H9 (cell line): ENCODE measurements around the gene HTR7. TPM values are rescaled to one million over a fixed set of nuclear protein-coding genes. Genes with fewer than 3 reads are reported as not detected.

Source experiments
- DNase-seq: peaks from one replicate; pipeline ENCODE4 v3.0.0-alpha.2; 2017
- H2AFZ ChIP-seq: one replicate; pipeline ENCODE4 v1.6.1; 2013; ENCODE audit warnings: mild to moderate bottlenecking, low read length, control low read depth, moderate library complexity
- H2AK5ac ChIP-seq: 2 replicates; pipeline ENCODE4 v1.6.1; 2013; ENCODE audit warnings: low read length, control low read depth, mixed read lengths; ENCODE audit not compliant: insufficient read length
- H2BK120ac ChIP-seq: one replicate; pipeline ENCODE4 v1.6.1; 2013; ENCODE audit warnings: low read depth, mild to moderate bottlenecking, low read length, control low read depth, inconsistent platforms; ENCODE audit not compliant: poor library complexity, severe bottlenecking
- H2BK12ac ChIP-seq: 2 replicates; pipeline ENCODE4 v1.6.1; 2013; ENCODE audit warnings: low read length, control low read depth, mixed read lengths, low read depth; ENCODE audit not compliant: insufficient read length
- H2BK15ac ChIP-seq: 2 replicates; pipeline ENCODE4 v1.6.1; 2013; ENCODE audit warnings: low read depth, low read length, control low read depth
- H2BK20ac ChIP-seq: one replicate; pipeline ENCODE4 v1.6.1; 2013; ENCODE audit warnings: low read depth, mild to moderate bottlenecking, low read length, control low read depth, inconsistent platforms; ENCODE audit not compliant: poor library complexity, severe bottlenecking
- H2BK5ac ChIP-seq: 2 replicates; pipeline ENCODE4 v1.6.1; 2013; ENCODE audit warnings: low read length, control low read depth, mixed read lengths; ENCODE audit not compliant: insufficient read length
- H3K14ac ChIP-seq: 2 replicates; pipeline ENCODE4 v1.6.1; 2013; ENCODE audit warnings: low read length, control low read depth; ENCODE audit not compliant: insufficient read depth
- H3K18ac ChIP-seq: 2 replicates; pipeline ENCODE4 v1.6.1; 2013; ENCODE audit warnings: low read depth, mild to moderate bottlenecking, mixed read lengths, low read length, control low read depth; ENCODE audit not compliant: insufficient read length
- H3K23ac ChIP-seq: 2 replicates; pipeline ENCODE4 v1.6.1; 2013; ENCODE audit warnings: low read length, control low read depth, mixed read lengths, low read depth; ENCODE audit not compliant: insufficient read length
- H3K23me2 ChIP-seq: 2 replicates; pipeline ENCODE4 v1.6.1; 2013; ENCODE audit warnings: low read depth, mild to moderate bottlenecking, mixed read lengths, low read length, control low read depth; ENCODE audit not compliant: insufficient read length, poor library complexity, severe bottlenecking
- H3K27ac ChIP-seq: 2 replicates; pipeline ENCODE4 v1.5.1; 2013; ENCODE audit warnings: low read length, control low read depth, mixed read lengths, low read depth; ENCODE audit not compliant: insufficient read length
- H3K27me3 ChIP-seq: 2 replicates; pipeline ENCODE4 v1.6.1; 2013; ENCODE audit warnings: low read length, control low read depth, inconsistent platforms; ENCODE audit not compliant: insufficient read depth
- H3K4ac ChIP-seq: 2 replicates; pipeline ENCODE4 v1.6.1; 2013; ENCODE audit warnings: low read depth, mild to moderate bottlenecking, control low read depth, inconsistent platforms, low read length, moderate library complexity
- H3K4me1 ChIP-seq: 2 replicates; pipeline ENCODE4 v1.6.1; 2013; ENCODE audit warnings: low read length, control low read depth, inconsistent platforms; ENCODE audit not compliant: insufficient read depth
- H3K4me2 ChIP-seq: 2 replicates; pipeline ENCODE4 v1.6.1; 2013; ENCODE audit warnings: low read length, control low read depth, mixed read lengths; ENCODE audit not compliant: insufficient read length, insufficient read depth
- H3K56ac ChIP-seq: 2 replicates; pipeline ENCODE4 v1.6.1; 2013; ENCODE audit warnings: low read depth, mild to moderate bottlenecking, mixed read lengths, low read length, control low read depth; ENCODE audit not compliant: insufficient read length
- H3K79me1 ChIP-seq: 2 replicates; pipeline ENCODE4 v1.6.1; 2013; ENCODE audit warnings: low read depth, mild to moderate bottlenecking, moderate library complexity, low read length, control low read depth, inconsistent platforms; ENCODE audit not compliant: insufficient read depth, poor library complexity, severe bottlenecking
- H3K79me2 ChIP-seq: 2 replicates; pipeline ENCODE4 v1.6.1; 2013; ENCODE audit warnings: low read length, control low read depth, inconsistent platforms; ENCODE audit not compliant: insufficient read depth
- H3K9ac ChIP-seq: 2 replicates; pipeline ENCODE4 v1.6.1; 2013; ENCODE audit warnings: low read length, control low read depth, mixed read lengths; ENCODE audit not compliant: insufficient read length; ENCODE audit errors: extremely low read depth
- H3K9me3 ChIP-seq: one replicate; pipeline ENCODE4 v1.6.1; 2013; ENCODE audit warnings: low read depth, low read length, inconsistent platforms; ENCODE audit not compliant: control insufficient read depth
- H3T11ph ChIP-seq: one replicate; pipeline ENCODE4 v1.6.1; 2013; ENCODE audit warnings: mild to moderate bottlenecking, low read length, control low read depth, inconsistent platforms
- H4K20me1 ChIP-seq: one replicate; pipeline ENCODE4 v1.6.1; 2013; ENCODE audit not compliant: control insufficient read depth, insufficient read length, insufficient read depth
- H4K5ac ChIP-seq: 2 replicates; pipeline ENCODE4 v1.6.1; 2013; ENCODE audit warnings: low read depth, mild to moderate bottlenecking, mixed read lengths, low read length, control low read depth; ENCODE audit not compliant: insufficient read length
- H4K8ac ChIP-seq: replicated peaks from 2 replicates; pipeline ENCODE4 v1.6.1; 2013; ENCODE audit warnings: low read length, control low read depth, mixed read lengths, low read depth; ENCODE audit not compliant: insufficient read length
- H4K91ac ChIP-seq: 2 replicates; pipeline ENCODE4 v1.6.1; 2013; ENCODE audit warnings: low read depth, mild to moderate bottlenecking, moderate library complexity, mixed read lengths, low read length, control low read depth; ENCODE audit not compliant: insufficient read length
- H3K27ac Mint-ChIP-seq, 3 experiments: 2 replicates in 2 of 3; 3 replicates in 1 of 3; pipeline ENCODE4 v1.8.0; 2020 to 2021; ENCODE audit warnings: mixed read lengths in 3 of 3, mild to moderate bottlenecking in 1 of 3, moderate library complexity in 1 of 3
- H3K27me3 Mint-ChIP-seq: 2 replicates; pipeline ENCODE4 v1.8.0; 2021; ENCODE audit warnings: low read depth, mild to moderate bottlenecking, moderate library complexity, mixed read lengths
- H3K36me3 Mint-ChIP-seq, 3 experiments: 2 replicates in 2 of 3; 3 replicates in 1 of 3; pipeline ENCODE4 v1.8.0; 2020 to 2021; ENCODE audit warnings: low read depth in 3 of 3, mixed read lengths in 3 of 3; ENCODE audit not compliant: insufficient read depth in 1 of 3
- H3K4me1 Mint-ChIP-seq, 2 experiments: 2 replicates each; pipeline ENCODE4 v1.8.0; 2020; ENCODE audit warnings: mixed read lengths in 2 of 2
- H3K4me3 Mint-ChIP-seq, 2 experiments: 2 replicates in 1 of 2; 3 replicates in 1 of 2; pipeline ENCODE4 v1.8.0; 2020 to 2021; ENCODE audit warnings: mild to moderate bottlenecking in 2 of 2, mixed read lengths in 2 of 2, moderate library complexity in 1 of 2
- H3K9me3 Mint-ChIP-seq, 2 experiments: 2 replicates in 1 of 2; 3 replicates in 1 of 2; pipeline ENCODE4 v1.8.0; 2020; ENCODE audit warnings: mild to moderate bottlenecking in 2 of 2, mixed read lengths in 2 of 2, moderate library complexity in 1 of 2
- CTCF ChIP-seq: fragments of 200-600 bp; sonication (generic); conservative IDR thresholded peaks from 3 replicates; pipeline ENCODE4 v1.8.0; 2021; ENCODE audit warnings: antibody characterized with exemption, mild to moderate bottlenecking
- WGBS: extraction: QIAGEN DNeasy Blood & Tissue Kit; methylation state at CpG from one replicate; pipeline ENCODE4 v1.1.7; 2013; ENCODE audit warnings: missing lambda C conversion rate, low lambda C conversion rate, mixed read lengths; ENCODE audit not compliant: insufficient read length; ENCODE audit errors: extremely low coverage; 5-methylcytosine and 5-hydroxymethylcytosine counted together
- total RNA-seq: library from RNA; stranded (reverse); gene quantifications from 2 replicates; pipeline ENCODE4 v1.2.1, GENCODE V29; 2021

Gene HTR7
- total RNA-seq, 1 experiment from 2014 or later = 21.3 TPM

- Histone ChIP-seq H4K20me1 (no peaks in the 10 kb centered on the region), H2AFZ (no peak overlapping the region), H3K23ac (no peak overlapping the region), H3K56ac (no peak overlapping the region), H3K23me2 (no peaks in the 10 kb centered on the region), H2AK5ac (no peak overlapping the region), H3K18ac (no peak overlapping the region), H4K91ac (no peak overlapping the region), H2BK15ac (no peak overlapping the region), H3K9ac (no peak overlapping the region), H2BK20ac (no peak overlapping the region), H3K4me2 (no peak overlapping the region), H3K9me3 (peaks cover 6% of the 10 kb centered on the region), H3K27me3 (no peaks in the 10 kb centered on the region), H2BK120ac (no peak overlapping the region), H3K27ac (no peak overlapping the region), H4K8ac (no peak overlapping the region), H3K14ac (no peak overlapping the region), H2BK12ac (no peak overlapping the region), H3T11ph (no peak overlapping the region), H4K5ac (no peak overlapping the region), H3K79me1 (peaks cover 3% of the 10 kb centered on the region), H3K4ac (no peak overlapping the region), H3K4me1 (peaks cover 3% of the 10 kb centered on the region), H3K79me2 (0 out of 2 replicates have a peak, but pooled peaks cover 2% of the 10 kb centered on the region), H2BK5ac (no peak overlapping the region)
- H3K27me3 Mint-ChIP-seq = no peaks in the 10 kb centered on the region
- H3K4me1 Mint-ChIP-seq = peaks cover 31 to 72% of the 10 kb centered on the region in 2 experiments
- H3K36me3 Mint-ChIP-seq = peaks cover 25 to 32% (median 31%) of the 10 kb centered on the region in 3 experiments
- peak overlapping the region in 1 of 3 experiments; percentile 47; a peak in 2 of 7 replicates for H3K27ac Mint-ChIP-seq
- DNase-seq = no peak
- peaks cover 30 to 55% of the 10 kb centered on the region in 2 experiments for H3K9me3 Mint-ChIP-seq
- no peak for TF ChIP-seq CTCF
- no CpG with 5 or more reads among the region's 1 CpG for WGBS
- H3K4me3 Mint-ChIP-seq = no peak overlapping the region
These were observed 56.2 kb downstream of the HTR7 start for GRCh38 chr10:90801608-90802007.
